GM19397 (cell line): ENCODE results near the gene TP73.

Experiments
- ATAC-seq: cut with Tn5 transposase; IDR thresholded peaks from one replicate; pipeline ENCODE4 v1.9.1; 2021; ENCODE audit warnings: mild to moderate bottlenecking, moderate library complexity; ENCODE audit not compliant: unreplicated experiment

TP73 gene

DNA sequence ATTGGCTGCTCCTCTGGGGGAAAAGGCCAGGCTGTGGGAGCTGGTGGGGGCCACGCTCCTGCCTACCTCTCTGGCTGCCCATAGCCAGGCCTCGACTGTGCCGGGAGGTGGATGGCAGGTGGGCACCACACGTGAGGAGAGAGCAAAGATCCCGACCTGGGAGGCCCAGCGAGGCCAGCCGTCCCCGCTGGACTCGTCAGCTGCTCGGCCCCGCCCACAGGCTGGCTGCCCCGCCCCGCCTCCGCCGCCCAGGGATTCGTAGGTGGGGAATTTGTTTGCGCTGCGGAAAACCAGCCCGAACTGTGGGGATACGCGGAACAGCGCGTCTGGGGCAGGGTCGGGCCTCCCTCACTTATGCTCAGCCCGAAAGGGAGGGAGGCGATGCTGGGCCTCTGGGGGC lies 31.7 kb downstream of the TP73 start:
- ATAC-seq: no peak

DNA sequence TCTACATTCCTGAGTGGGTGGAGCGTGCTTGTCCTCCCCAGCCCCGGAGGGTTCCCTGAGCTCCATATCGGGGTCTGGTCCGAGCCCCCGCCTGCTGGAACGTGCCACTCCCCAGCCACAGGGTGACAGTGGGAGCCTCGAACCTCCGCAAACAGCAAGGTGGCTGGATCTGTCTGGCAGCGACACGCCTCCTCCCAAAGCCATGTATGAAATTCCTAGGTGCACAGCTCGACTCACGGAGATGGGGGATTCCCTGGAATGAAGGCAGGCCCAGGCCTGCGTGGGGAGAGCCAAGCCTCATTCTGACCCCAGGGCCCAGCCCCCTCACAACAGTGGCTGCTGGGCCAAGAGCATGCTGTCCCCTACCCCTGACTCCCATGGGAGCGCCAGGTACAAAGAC lies 32.9 kb downstream of the TP73 start:
- no peak for ATAC-seq

DNA sequence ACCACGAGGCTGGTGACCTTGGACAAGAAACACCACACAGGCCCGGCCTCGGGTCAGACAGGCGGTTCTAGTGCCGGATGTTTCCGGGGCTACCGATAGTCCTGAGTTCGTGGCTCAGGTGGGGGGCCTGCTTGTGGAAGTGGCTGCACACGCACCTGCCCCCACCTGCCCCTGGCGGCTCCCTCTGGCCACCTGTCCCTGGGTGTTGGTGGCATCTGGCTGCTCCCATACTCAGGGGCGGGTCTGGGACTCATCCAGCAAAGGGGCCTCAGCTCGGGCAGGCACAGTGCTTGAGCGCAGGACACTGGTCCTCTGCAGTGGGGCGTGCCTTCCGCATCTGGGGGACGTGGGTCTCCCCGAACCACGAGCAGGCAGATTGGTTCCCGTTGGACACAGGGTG lies 33.6 kb downstream of the TP73 start:
- no peak for ATAC-seq

DNA sequence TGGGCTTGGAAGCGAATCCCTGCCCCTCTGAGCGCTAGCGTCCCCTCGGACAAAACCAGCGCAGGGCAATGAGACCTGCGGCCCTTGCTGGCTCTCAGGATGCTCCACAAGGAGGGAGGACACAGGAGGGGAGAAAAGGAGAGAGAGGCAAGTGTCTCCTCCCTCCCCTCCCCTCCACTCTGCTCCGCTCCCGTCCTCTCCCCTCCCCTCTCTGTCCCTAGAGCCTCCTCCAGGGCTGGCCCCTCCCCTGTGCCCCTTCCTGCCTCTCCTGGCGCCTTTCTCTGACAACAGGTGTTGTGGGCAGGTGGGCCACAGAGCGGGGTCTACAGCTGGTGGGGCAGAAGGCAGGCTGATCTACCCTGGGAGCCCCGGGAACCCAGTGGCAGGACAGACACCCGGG lies 35.2 kb downstream of the TP73 start:
- ATAC-seq: no peak

DNA sequence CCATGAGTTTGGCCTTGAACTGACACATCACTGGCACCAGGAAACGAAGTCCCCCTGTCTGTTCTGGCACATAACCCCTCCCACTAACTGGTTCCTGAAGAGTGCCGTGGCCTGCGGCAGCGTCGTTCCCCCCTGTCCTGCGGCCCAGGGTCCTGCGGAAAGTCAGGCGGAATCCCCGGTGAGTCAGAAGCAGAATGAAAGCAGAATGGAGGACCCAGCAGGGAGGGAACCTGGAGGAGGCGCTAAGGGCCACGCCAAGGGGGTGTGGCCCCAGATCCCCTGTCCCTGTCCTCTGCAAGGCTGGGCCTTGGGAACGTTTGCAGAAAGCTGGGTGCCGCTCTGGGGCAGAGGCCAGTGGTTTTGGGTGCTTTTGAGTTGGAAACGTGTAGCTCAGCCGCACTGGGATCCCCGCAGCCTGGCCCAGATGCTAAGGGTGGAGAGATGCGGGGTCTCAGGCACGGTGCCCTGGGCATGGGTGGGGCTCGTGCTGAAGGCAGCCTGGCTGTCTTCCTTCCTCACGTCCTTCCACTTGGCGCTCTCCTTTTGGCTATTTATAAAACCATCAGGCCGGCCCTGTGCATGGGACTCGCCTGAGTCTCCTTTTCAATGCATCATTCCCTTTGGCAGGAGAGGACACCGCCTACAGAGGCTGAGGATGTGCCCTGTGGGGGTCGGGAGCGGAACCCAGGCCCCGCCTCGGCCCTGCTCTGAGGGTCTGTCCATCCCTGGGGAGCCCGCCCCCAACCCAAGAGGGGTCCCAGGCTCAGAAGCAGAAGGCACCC lies 36.2 kb downstream of the TP73 start:
- ATAC-seq: no peak

DNA sequence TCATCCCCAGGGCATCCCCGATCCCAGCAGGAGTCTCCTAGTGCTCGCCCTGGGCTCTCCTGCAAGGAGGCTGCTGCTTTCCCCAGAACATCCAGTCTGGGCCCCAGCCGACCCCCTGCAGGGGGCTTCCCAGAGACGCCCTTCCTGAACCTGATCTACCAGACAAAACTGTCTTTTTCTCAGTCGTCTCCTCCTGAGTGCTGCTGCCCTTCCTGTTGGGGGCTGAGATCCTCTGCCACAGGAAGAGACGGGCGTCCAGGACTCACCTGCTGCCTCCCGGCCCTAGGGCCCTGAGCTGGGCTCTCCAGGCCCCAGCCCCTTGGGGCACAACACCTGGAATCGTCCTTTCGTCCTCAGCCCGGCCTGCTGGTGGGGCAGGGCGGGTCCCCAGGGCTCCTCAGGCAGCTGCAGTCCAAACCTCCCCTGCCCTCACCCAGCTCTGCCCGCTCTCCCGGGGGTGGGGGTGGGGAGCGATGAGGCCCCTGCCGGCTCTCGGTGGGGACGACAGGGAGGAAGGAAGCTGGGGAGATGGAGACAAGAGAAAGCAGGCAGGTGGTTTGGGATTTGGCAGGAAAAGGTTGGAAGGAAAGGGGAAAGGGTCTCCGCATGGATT lies 36.9 kb downstream of the TP73 start:
- ATAC-seq: no peak

DNA sequence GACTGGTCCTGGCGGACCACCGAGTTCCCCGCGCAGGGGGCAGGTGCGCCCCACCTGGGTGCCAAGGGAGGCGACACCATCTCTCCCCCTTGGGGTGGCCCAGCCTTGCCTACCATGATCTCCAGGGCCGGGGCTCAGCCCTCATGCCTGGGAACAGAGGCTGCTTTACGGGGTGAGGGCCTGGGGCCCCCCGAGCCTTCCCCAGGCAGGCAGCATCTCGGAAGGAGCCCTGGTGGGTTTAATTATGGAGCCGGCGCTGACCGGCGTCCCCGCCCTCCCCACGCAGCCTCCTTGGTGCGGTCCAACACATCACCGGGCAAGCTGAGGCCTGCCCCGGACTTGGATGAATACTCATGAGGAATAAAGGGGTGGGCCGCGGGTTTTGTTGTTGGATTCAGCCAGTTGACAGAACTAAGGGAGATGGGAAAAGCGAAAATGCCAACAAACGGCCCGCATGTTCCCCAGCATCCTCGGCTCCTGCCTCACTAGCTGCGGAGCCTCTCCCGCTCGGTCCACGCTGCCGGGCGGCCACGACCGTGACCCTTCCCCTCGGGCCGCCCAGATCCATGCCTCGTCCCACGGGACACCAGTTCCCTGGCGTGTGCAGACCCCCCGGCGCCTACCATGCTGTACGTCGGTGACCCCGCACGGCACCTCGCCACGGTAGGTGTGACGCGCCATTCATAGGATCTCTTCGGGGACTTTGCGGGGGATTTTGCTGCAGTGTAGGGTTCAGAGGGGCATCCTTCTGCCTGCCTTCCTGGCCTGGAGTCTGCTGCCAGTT lies 38.2 kb downstream of the TP73 start:
- ATAC-seq: no peak

DNA sequence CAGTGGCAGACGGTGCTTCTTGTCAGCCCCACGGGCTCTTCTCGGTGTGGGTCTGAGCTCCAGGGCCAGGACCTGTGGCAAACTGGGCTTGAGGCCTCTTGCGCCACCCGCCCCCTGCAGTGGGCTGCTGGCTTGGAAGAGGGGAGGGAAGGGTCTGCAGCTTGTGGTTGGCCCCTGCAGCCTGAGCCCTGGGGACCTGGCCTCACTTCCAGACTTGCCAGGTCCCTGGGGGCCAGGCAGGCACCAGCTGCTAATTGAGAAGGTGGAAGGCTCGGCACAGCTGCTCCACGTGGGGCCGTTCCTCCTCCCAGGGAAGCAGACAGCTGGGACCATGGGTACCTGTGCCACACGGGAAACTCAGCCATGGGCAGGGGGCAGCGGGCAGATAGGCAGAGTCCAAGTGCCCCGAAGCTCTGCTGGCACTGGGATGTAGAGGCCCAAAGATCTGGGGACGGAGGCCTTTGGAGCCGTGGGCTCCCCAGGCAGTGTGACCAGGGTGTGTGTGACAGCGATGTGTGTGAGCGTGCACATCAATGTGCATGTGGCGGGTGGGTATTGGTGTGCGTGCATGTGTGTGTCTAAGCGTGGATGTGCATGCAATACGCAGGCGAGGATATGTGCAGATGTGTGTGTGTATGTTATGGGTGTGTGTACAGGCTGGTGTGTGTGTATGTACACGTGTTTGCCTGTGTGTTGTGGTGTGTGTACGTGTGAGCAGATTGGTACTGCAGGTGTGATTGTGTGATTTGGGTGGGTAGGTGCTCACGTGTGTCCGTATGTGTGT lies 39.3 kb downstream of the TP73 start:
- no peak for ATAC-seq

DNA sequence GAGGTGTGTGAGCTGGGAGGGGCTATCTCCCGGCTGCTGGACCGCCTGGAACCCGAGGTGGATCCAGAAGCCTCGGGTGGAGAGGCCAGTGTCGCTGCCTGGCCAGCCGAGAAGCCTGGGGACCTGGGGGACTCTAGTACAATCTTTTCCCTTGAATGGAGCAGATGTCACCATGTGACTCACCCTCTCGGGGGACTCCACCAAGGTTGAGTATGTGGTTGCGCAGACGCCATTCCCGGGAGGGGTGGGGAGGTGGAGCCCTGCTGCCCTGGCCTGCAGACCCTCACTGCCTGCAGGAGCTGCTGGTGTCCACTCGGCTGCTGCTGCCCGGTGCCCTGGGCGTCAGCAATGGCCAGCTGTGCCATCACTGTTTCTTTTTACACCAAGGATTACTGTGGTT lies 40.3 kb downstream of the TP73 start:
- ATAC-seq: no peak

DNA sequence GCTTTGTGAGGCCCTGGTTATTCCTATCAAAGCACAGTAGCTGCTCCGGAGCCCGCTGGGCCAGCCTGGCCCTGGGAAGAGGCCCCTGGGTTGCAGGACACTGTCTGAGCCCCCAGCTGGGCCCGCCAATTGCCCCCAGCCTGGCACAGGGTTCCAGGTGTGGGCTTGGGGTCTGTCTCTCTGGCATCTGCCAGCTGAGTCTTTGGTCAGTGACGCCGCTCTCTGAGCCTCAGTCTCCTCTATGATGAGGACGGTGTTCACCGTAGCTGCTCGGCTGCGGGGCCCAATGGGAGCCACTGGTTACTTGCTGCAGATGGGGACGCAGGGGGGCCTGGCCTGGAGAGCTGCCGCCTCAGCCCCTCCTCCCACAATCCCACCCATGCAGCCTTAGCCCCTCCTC lies 41.0 kb downstream of the TP73 start:
- ATAC-seq: no peak

DNA sequence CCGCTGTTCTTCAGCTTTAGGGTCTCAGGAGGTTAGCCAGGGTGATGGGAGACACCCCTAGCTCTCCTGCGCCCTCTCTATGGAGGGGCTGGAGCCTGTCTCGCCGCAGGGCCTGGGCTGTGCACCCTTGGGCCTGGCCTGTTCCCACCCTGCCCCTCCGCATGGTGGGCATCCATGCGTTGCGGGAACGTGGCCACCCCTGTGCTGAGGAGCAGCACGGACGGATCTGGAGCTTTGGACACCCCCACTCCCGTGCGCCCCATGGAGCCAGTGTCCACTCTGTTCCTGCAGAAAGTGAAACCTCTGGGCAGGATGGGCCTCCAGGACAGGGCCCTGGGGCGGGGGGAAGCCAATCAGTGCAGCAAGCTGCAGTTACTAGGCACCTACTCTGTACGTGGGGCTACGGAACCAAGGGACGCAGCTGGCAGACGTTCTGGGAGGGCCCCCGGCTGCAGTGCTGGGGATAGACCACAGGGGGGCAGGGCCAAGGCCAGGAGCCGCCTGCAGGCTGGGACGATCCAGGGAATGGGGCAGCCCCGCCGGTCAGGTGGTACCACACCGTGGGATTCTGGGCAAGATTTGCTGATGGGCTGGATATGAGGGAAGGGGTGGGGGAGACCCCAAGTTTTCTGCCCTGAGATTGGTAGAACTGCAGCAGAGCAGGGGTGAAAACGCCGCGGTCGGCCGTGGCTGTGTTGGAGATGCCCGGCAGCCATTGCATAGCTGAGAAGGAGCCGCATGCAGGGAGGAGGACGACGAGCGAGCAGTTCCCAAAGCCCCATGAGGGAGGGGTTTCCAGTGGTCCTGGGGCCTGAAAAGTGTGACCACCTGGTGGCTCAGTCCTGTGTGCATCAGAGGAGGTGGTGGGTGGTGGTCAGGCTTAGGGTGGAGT lies 43.3 kb downstream of the TP73 start:
- ATAC-seq: no peak

DNA sequence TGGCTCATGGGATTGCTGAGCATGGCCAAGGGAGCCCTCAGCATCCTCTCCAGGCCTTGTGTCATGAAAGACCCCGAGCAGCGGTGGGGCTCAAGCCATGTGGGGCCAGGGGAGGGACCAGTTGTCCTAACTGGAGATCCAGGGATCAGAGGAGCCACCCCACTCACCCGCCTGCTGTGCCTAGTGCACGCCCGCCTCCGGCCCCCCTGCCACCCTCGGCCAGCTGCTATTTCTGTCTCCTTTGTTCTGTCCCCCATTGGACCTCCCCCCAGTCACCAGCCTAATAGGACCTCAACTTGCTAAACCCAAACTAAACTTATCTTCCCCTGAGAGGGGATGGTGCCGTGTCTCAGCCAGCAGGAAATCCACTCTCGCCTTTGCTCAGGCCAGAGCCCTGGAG lies 44.4 kb downstream of the TP73 start:
- ATAC-seq: no peak

DNA sequence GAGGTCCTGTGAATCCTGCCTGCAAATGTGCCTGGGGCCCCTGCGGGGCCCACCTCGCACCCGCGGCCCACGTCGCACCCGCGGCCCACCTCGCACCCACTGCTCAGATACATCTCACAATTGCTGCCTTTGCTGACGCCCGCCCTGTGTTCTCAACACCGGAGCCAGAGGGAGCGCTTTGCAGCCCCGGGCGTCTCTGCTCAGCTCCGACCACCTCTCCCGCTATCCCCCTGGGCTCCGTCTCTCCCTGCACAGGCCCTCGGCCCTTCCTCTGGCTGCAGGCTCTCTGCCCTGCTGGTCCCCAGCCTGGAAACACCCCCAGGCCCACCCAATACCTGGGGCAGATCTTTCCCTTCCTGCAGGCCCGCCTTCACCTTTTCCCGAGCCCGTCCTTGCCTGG lies 44.8 kb downstream of the TP73 start:
- no peak for ATAC-seq

DNA sequence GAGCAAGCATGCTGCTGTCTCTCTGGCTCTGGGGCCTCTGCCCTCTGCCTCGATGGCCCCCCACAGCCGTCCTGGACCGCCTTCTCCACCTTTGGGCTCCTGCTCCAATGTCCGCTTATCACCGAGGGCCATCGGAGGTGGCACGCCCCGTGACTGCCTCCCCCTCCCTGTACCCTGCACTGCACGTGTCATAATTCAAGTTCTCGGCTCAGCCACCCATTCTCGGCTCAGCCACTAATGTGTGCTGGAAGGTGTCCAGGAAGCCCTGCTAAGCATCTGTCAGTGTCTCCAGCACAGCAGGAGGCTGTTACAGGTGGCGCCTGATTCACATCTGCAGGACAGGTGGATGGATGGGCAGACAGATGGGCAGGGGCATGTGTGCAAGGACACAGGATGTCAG lies 45.5 kb downstream of the TP73 start:
- ATAC-seq: no peak

DNA sequence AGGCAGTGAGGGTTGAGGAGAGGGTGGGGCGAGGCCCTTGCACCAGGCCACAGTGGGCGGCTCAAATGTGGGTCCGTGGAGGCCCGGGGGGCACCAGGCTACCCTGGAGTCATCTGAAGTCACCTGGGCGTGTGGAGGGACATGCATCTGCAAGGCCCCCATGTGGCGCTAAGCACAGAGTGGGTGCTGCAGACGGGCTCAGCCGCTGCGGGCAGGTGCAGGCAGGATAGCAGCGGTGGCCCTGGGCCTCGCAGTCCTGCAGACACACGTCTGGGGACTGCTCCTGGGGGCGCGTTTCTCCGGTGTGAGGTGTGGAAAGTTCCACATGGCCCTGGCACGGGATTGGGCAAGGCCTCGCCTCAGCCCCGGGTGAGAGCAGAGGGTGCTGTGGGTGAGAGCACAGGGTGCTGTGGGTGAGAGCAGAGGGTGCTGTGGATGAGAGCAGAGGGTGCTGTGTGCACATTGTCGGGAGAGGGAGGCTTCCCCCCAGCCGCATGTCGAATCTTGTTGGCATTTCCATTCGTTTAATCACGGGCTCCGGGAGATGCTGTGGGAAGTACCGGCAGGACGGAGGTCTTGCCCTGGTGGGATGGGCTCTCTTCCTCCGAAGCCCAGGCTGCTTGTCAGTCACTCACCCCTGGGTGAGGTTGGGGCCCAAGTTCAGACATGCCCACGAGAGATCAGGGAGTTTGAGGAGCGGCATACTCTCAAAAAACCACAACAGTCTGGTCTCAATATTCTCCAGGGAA lies 46.5 kb downstream of the TP73 start:
- ATAC-seq: no peak

DNA sequence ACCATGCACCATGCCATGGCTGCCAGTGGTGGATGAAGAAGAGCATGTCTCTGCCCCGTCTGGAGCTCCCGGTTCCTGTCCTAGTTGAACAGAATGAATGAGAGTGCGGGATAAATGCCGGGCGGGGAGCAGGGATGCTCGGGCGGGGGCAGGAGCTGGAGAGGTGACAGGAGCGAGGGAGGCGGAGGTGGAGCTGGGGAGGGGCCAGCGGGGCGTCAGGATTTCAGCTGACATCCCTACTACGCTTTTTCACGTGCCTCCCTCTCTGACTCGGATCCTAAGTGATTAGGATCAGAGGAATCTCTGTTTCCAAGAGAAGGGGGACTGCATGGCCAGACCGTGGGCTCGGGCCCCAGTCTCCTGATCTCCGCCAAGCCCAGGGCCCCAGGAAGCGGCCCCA lies 47.3 kb downstream of the TP73 start:
- ATAC-seq: no peak

DNA sequence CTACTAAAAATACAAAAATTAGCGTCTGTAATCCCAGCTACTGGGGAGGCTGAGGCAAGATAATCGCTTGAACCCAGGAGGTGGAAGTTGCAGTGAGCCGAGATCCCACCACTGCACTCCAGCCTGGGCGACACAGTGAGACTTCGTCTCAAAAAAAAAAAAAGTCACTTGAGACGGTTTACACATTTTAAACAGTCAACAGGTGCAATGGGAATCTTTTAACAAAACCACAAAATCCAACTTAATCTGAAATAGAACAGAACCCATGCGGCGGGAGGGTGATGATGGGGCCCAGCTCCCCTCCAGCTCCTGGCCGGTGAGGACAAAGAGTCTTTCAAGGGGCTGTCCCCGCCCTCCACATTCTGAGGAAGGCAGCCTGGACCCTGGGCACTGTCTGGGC lies 48.3 kb downstream of the TP73 start:
- ATAC-seq: no peak

DNA sequence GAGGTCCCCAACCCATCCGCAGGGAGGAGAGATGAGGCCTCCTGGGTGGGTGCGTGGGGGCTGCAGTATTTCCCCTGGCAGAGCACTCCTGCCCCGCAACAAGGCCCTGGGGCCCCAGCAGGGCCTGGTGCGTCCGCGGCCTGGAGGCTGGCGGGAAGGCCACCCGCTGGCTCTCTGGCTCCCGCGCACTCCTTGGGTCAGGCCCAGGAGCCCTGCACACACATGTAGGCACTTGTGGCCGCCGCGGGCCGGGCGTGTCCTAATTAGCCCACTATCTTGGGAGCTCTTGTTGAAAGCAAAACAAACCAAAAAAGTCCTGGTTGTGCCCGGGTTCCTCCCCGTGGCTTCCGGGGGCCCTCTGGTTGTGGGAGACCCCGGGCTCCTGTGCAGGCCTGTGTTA lies 50.2 kb downstream of the TP73 start:
- no peak for ATAC-seq

DNA sequence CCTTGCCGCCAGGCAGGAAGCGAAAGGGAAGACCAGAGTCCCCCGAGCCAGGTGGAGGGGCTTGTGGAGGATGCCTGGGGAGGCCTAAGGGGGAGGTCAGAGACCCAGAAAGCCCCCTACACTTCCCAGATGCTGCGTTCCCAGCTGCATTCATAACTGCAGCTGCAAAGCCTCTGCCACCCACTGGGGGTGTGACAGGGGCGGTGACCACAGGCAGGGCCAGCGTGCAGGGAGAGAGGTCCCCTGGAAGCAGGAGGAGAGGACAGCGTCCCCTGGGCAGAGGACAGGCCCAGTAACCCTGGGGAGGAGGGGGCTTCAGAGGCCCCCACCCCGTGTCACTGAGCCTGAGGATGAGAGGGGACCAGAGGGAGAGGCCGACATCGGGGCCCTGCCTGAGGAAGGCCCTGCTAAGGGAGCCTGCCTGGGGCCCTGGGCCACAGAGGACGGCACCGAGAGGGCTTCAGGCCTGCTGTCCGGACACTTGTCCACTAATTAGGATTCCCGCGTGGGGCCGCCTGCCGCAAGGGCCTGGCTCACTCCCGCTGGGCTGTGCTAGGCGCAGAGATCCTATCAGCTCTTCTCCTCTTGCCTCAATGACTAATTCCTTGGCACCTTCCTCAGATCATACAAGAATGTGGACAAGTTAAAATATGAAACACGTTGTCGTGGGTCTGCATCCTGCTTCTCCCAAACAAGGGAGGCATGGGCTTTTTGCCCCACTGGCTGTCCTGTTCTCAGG lies 50.8 kb downstream of the TP73 start:
- ATAC-seq: no peak
